Mesendoderm (in vitro differentiated cells): ENCODE results near the gene MAPRE2.

ENCODE experiments used
- DNase-seq: peaks from one replicate; pipeline ENCODE4 v3.0.0; 2013
- H2AK5ac ChIP-seq: 2 replicates; pipeline ENCODE4 v1.6.1; 2013; ENCODE audit warnings: low read length, inconsistent platforms
- H2BK120ac ChIP-seq: 2 replicates; pipeline ENCODE4 v1.6.1; 2013; ENCODE audit warnings: low read depth, mild to moderate bottlenecking, low read length, moderate library complexity, mixed read lengths
- H2BK15ac ChIP-seq: replicated peaks from 2 replicates; pipeline ENCODE4 v1.6.1; 2013; ENCODE audit warnings: low read depth, mild to moderate bottlenecking, moderate library complexity
- H2BK5ac ChIP-seq: 2 replicates; pipeline ENCODE4 v1.6.1; 2013; ENCODE audit warnings: low read length, inconsistent platforms
- H3K18ac ChIP-seq: 2 replicates; pipeline ENCODE4 v1.6.1; 2013; ENCODE audit warnings: mild to moderate bottlenecking, low read length, mixed read lengths
- H3K23ac ChIP-seq: one replicate; pipeline ENCODE4 v1.6.1; 2013; ENCODE audit warnings: low read length
- H3K27ac ChIP-seq: 2 replicates; pipeline ENCODE4 v1.5.1; 2013; ENCODE audit warnings: low read depth, mild to moderate bottlenecking, inconsistent platforms, low read length, moderate library complexity
- H3K27me3 ChIP-seq: 2 replicates; pipeline ENCODE4 v1.6.1; 2013; ENCODE audit warnings: low read length, control low read depth, mild to moderate bottlenecking, inconsistent platforms; ENCODE audit not compliant: insufficient read depth, poor library complexity
- H3K36me3 ChIP-seq: 2 replicates; pipeline ENCODE4 v1.6.1; 2013; ENCODE audit warnings: low read length, inconsistent platforms; ENCODE audit not compliant: control insufficient read depth, insufficient read depth
- H3K4ac ChIP-seq: one replicate; pipeline ENCODE4 v1.6.1; 2013; ENCODE audit warnings: low read depth, mild to moderate bottlenecking, low read length, moderate library complexity
- H3K4me1 ChIP-seq: 2 replicates; pipeline ENCODE4 v1.6.1; 2013; ENCODE audit warnings: low read depth, low read length, inconsistent platforms; ENCODE audit not compliant: control insufficient read depth
- H3K4me2 ChIP-seq: 2 replicates; pipeline ENCODE4 v1.6.1; 2013; ENCODE audit warnings: low read length
- H3K4me3 ChIP-seq: 2 replicates; pipeline ENCODE4 v1.5.1; 2013; ENCODE audit warnings: mild to moderate bottlenecking, low read length
- H3K56ac ChIP-seq: one replicate; pipeline ENCODE4 v1.6.1; 2013; ENCODE audit warnings: low read length
- H3K79me1 ChIP-seq: 2 replicates; pipeline ENCODE4 v1.6.1; 2013; ENCODE audit warnings: low read length, inconsistent platforms
- H3K79me2 ChIP-seq: 2 replicates; pipeline ENCODE4 v1.6.1; 2013; ENCODE audit warnings: mild to moderate bottlenecking, low read length; ENCODE audit not compliant: control insufficient read depth, insufficient read depth
- H3K9ac ChIP-seq: 2 replicates; pipeline ENCODE4 v1.6.1; 2013; ENCODE audit warnings: low read length, inconsistent platforms
- H4K5ac ChIP-seq: one replicate; pipeline ENCODE4 v1.6.1; 2013; ENCODE audit warnings: low read length
- H4K8ac ChIP-seq: one replicate; pipeline ENCODE4 v1.6.1; 2013; ENCODE audit warnings: low read depth, mild to moderate bottlenecking, control low read depth, low read length, moderate library complexity
- WGBS: extraction: QIAGEN DNeasy Blood & Tissue Kit; methylation state at CpG from one replicate; pipeline ENCODE4 v1.1.7; 2013; ENCODE audit warnings: low lambda C conversion rate, missing lambda C conversion rate; ENCODE audit not compliant: insufficient coverage; ENCODE audit errors: extremely low coverage; 5-methylcytosine and 5-hydroxymethylcytosine counted together

MAPRE2 gene

GRCh38 chr18:35038881-35039491 lies 2.2 kb upstream of the MAPRE2 start:
- peaks cover 5% of the 10 kb centered on the region for H3K4me1 ChIP-seq
- no peak for DNase-seq
- no peak overlapping the region for H2BK120ac ChIP-seq
- H3K23ac ChIP-seq: no peak overlapping the region
- H4K8ac ChIP-seq: no peak overlapping the region
- H2BK15ac ChIP-seq: no peak overlapping the region
- H3K4me3 ChIP-seq: no peak overlapping the region
- no peak overlapping the region for H3K4me2 ChIP-seq
- H3K18ac ChIP-seq: no peak overlapping the region
- no peaks in the 10 kb centered on the region for H3K27me3 ChIP-seq
- no peak overlapping the region for H3K56ac ChIP-seq
- no CpG with 5 or more reads among the region's 2 CpGs for WGBS
- peaks cover 2% of the 10 kb centered on the region for H3K79me1 ChIP-seq
- H3K4ac ChIP-seq: no peak overlapping the region
- no peak overlapping the region for H4K5ac ChIP-seq
- no peak overlapping the region for H3K9ac ChIP-seq
- no peaks in the 10 kb centered on the region for H3K79me2 ChIP-seq
- no peak overlapping the region for H3K27ac ChIP-seq
- no peak overlapping the region for H2BK5ac ChIP-seq
- H2AK5ac ChIP-seq: no peak overlapping the region
- no peaks in the 10 kb centered on the region for H3K36me3 ChIP-seq

GRCh38 chr18:35040638-35040987 lies 600 bp upstream of the MAPRE2 start:
- H4K5ac ChIP-seq: no peak overlapping the region
- DNase-seq: no peak
- no peak overlapping the region for H2BK120ac ChIP-seq
- peaks cover 1% of the 10 kb centered on the region for H3K79me2 ChIP-seq
- H4K8ac ChIP-seq: no peak overlapping the region
- H2BK5ac ChIP-seq: no peak overlapping the region
- H3K79me1 ChIP-seq: peaks cover 2% of the 10 kb centered on the region
- H3K27me3 ChIP-seq: no peaks in the 10 kb centered on the region
- H3K56ac ChIP-seq: peak overlapping the region; percentile 87
- H3K36me3 ChIP-seq: no peaks in the 10 kb centered on the region
- no peak overlapping the region for H3K18ac ChIP-seq
- no peak overlapping the region for H2AK5ac ChIP-seq
- no peak overlapping the region for H3K4ac ChIP-seq
- H3K4me2 ChIP-seq: no peak overlapping the region
- H3K9ac ChIP-seq: peak overlapping the region; percentile 67
- peaks cover 10% of the 10 kb centered on the region for H3K4me1 ChIP-seq
- H3K27ac ChIP-seq: no peak overlapping the region
- H2BK15ac ChIP-seq: no peak overlapping the region
- H3K23ac ChIP-seq: no peak overlapping the region
- no peak overlapping the region for H3K4me3 ChIP-seq

GRCh38 chr18:35041815-35042387 lies 688 bp downstream of the MAPRE2 start:
- H3K27me3 ChIP-seq: no peaks in the 10 kb centered on the region
- H2BK120ac ChIP-seq: no peak overlapping the region
- no peak overlapping the region for H2BK15ac ChIP-seq
- H3K4ac ChIP-seq: no peak overlapping the region
- no peak overlapping the region for H2AK5ac ChIP-seq
- no peaks in the 10 kb centered on the region for H3K36me3 ChIP-seq
- H3K27ac ChIP-seq: no peak overlapping the region
- peak overlapping the region; percentile 92 for H3K4me3 ChIP-seq
- no CpG with 5 or more reads among the region's 11 CpGs for WGBS
- peak overlapping the region; percentile 98 for H3K56ac ChIP-seq
- H3K4me1 ChIP-seq: peaks cover 10% of the 10 kb centered on the region
- H3K79me1 ChIP-seq: peaks cover 6% of the 10 kb centered on the region
- H3K4me2 ChIP-seq: peak overlapping the region; percentile 74
- peaks cover 4% of the 10 kb centered on the region for H3K79me2 ChIP-seq
- H3K18ac ChIP-seq: no peak overlapping the region
- no peak overlapping the region for H3K23ac ChIP-seq
- no peak overlapping the region for H4K8ac ChIP-seq
- H3K9ac ChIP-seq: peak overlapping the region; percentile 90
- H2BK5ac ChIP-seq: no peak overlapping the region
- no peak overlapping the region for H4K5ac ChIP-seq
- DNase-seq: no peak

- Histone ChIP-seq H3K4ac (no peak overlapping the region), H3K4me3 (no peak overlapping the region), H2BK15ac (no peak overlapping the region), H2AK5ac (no peak overlapping the region), H3K4me1 (peaks cover 10% of the 10 kb centered on the region), H4K8ac (no peak overlapping the region), H3K9ac (peak overlapping the region; percentile 21), H3K4me2 (peak overlapping the region; percentile 74), H4K5ac (no peak overlapping the region), H3K27ac (no peak overlapping the region), H3K79me2 (peaks cover 4% of the 10 kb centered on the region), H3K56ac (no peak overlapping the region), H3K36me3 (no peaks in the 10 kb centered on the region), H3K27me3 (no peaks in the 10 kb centered on the region), H3K18ac (no peak overlapping the region), H2BK120ac (no peak overlapping the region), H3K23ac (no peak overlapping the region), H2BK5ac (no peak overlapping the region), H3K79me1 (peaks cover 6% of the 10 kb centered on the region)
- DNase-seq: no peak
- WGBS: no CpG with 5 or more reads among the region's 5 CpGs
These were observed 1.3 kb downstream of the MAPRE2 start for GRCh38 chr18:35042389-35043071.

- Histone ChIP-seq H3K4ac (no peak overlapping the region), H3K4me2 (no peak overlapping the region), H3K27ac (no peak overlapping the region), H4K8ac (no peak overlapping the region), H3K79me1 (peaks cover 9% of the 10 kb centered on the region), H3K79me2 (peaks cover 4% of the 10 kb centered on the region), H2BK15ac (no peak overlapping the region), H4K5ac (no peak overlapping the region), H3K4me3 (no peak overlapping the region), H3K23ac (no peak overlapping the region), H3K56ac (no peak overlapping the region), H3K9ac (no peak overlapping the region), H3K27me3 (no peaks in the 10 kb centered on the region), H3K4me1 (peaks cover 10% of the 10 kb centered on the region), H2BK120ac (no peak overlapping the region), H2BK5ac (no peak overlapping the region), H2AK5ac (no peak overlapping the region), H3K36me3 (no peaks in the 10 kb centered on the region), H3K18ac (no peak overlapping the region)
- WGBS: no CpG with 5 or more reads among the region's 5 CpGs
- no peak for DNase-seq
These were observed 2.0 kb downstream of the MAPRE2 start for GRCh38 chr18:35043207-35043606.
